K562 (cell line): ENCODE results near the gene LSS. TPM values are rescaled to one million over a fixed set of nuclear protein-coding genes. Genes with fewer than 3 reads are reported as not detected.

ENCODE experiments used
- ATAC-seq: fragments of 200-7000 bp; cut with Tn5 transposase; 3 replicates; pipeline ENCODE4 v1.9.1; 2020; ENCODE audit warnings: moderate library complexity
- BruUV-seq: library from RNA; stranded (reverse); fragments of 400-500 nt; replicated peaks from 2 replicates; lab custom pipeline; 2021; lab: Mats Ljungman, UMichigan
- CTCF ChIA-PET: fragments of 300-600 bp; formaldehyde crosslinking; extraction: SDS; loops from one replicate; lab custom pipeline; 2021; ENCODE audit warnings: low intra/inter-chr PET ratio; lab: Yijun Ruan, JAX
- POLR2A ChIA-PET: fragments of 300-600, 350-650 bp; sonication (Branson Sonifier 250); formaldehyde crosslinking; extraction: SDS; loops from one replicate; lab custom pipeline; 2021; ENCODE audit warnings: antibody characterized with exemption, inconsistent platforms; lab: Yijun Ruan, JAX
- DNase-seq, 4 experiments: peaks; one replicate each; pipeline versions ENCODE4 v3.0.0 to v3.0.0-alpha.2; 2011 to 2018; ENCODE audit warnings: low spot score in 3 of 4, mixed read lengths in 3 of 4; ENCODE audit errors: extremely low read depth in 1 of 4
- FAIRE-seq: peaks from 2 replicates; lab custom pipeline; 2011; peaks lifted over from hg19 to GRCh38; lab: Jason Lieb, UNC
- H2AFZ ChIP-seq: 2 replicates; pipeline ENCODE4 v1.6.0; 2011; ENCODE audit warnings: low read depth, low read length, control low read depth, inconsistent platforms
- H3K27ac ChIP-seq: fragments of 200-600 bp; 3 replicates; pipeline ENCODE4 v1.8.0; 2011; ENCODE audit warnings: low read depth, mild to moderate bottlenecking, control low read depth, inconsistent platforms, low read length, moderate library complexity, mixed read lengths; ENCODE audit errors: extremely low read depth
- H3K27me3 ChIP-seq, 2 experiments: fragments of 300-600 bp in 1 of 2; 2 replicates in 1 of 2; 3 replicates in 1 of 2; pipeline versions ENCODE4 v1.6.0 to v1.8.0; 2011; ENCODE audit warnings: inconsistent platforms in 2 of 2, low read length in 2 of 2, mild to moderate bottlenecking in 1 of 2, mixed read lengths in 1 of 2, moderate library complexity in 1 of 2; ENCODE audit not compliant: control insufficient read depth in 2 of 2, insufficient read depth in 2 of 2
- H3K36me3 ChIP-seq: fragments of 300-600 bp; 3 replicates; pipeline ENCODE4 v1.8.0; 2011; ENCODE audit warnings: mild to moderate bottlenecking, low read length, inconsistent platforms; ENCODE audit not compliant: control insufficient read depth, insufficient read depth
- H3K4me1 ChIP-seq, 2 experiments: fragments of 200-600 bp in 1 of 2; replicated peaks in 1 of 2; 2 replicates in 1 of 2; 3 replicates in 1 of 2; pipeline versions ENCODE4 v1.5.1 to v1.8.0; 2011; ENCODE audit warnings: inconsistent platforms in 2 of 2, low read length in 2 of 2, mild to moderate bottlenecking in 1 of 2, mixed read lengths in 1 of 2, moderate library complexity in 1 of 2; ENCODE audit not compliant: control insufficient read depth in 2 of 2, insufficient read depth in 2 of 2
- H3K4me2 ChIP-seq: 2 replicates; pipeline ENCODE4 v1.6.1; 2011; ENCODE audit warnings: low read length, control low read depth, inconsistent platforms, mixed read lengths; ENCODE audit not compliant: insufficient read depth
- H3K4me3 ChIP-seq: fragments of 200-600 bp; sonication (generic), shearing (Covaris generic); 2 replicates; pipeline ENCODE4 v1.5.1; 2016; ENCODE audit warnings: control low read depth, inconsistent platforms
- H3K79me2 ChIP-seq: fragments of 200-600 bp; 3 replicates; pipeline ENCODE4 v1.8.0; 2011; ENCODE audit warnings: low read length, inconsistent platforms; ENCODE audit not compliant: control insufficient read depth, insufficient read depth
- H3K9ac ChIP-seq, 2 experiments: 2 replicates each; pipeline versions ENCODE4 v1.6.0 to v1.6.1; 2011; ENCODE audit warnings: low read depth in 2 of 2, low read length in 2 of 2, control low read depth in 1 of 2, inconsistent platforms in 1 of 2, mild to moderate bottlenecking in 1 of 2, mixed read lengths in 1 of 2; ENCODE audit not compliant: insufficient read depth in 1 of 2
- H3K9me1 ChIP-seq: one replicate; pipeline ENCODE4 v1.6.0; 2011; ENCODE audit warnings: inconsistent platforms, mild to moderate bottlenecking, low read length, moderate library complexity; ENCODE audit not compliant: control insufficient read depth, insufficient read depth
- H3K9me3 ChIP-seq: replicated peaks from 2 replicates; pipeline ENCODE4 v1.5.1; 2011; ENCODE audit warnings: low read depth, low read length, inconsistent platforms; ENCODE audit not compliant: control insufficient read depth, insufficient read depth
- H4K20me1 ChIP-seq: replicated peaks from 2 replicates; pipeline ENCODE4 v1.6.1; 2011; ENCODE audit warnings: low read length, inconsistent platforms, mixed read lengths; ENCODE audit not compliant: control insufficient read depth, insufficient read depth
- E2F4 ChIP-seq: sonication (generic); formaldehyde crosslinking; IDR thresholded peaks from 2 replicates; pipeline ENCODE4 v1.8.0; 2022; ENCODE audit warnings: mild to moderate bottlenecking, low read depth, missing genetic modification reagents
- LCOR ChIP-seq: sonication (generic); formaldehyde crosslinking; IDR thresholded peaks from 2 replicates; pipeline ENCODE4 v1.8.0; 2022; ENCODE audit warnings: mild to moderate bottlenecking, missing genetic modification reagents
- MEIS2 ChIP-seq: fragments of 450-650 bp; IDR thresholded peaks from 2 replicates; pipeline ENCODE4 v1.6.1; 2014; ENCODE audit warnings: mild to moderate bottlenecking; ENCODE audit not compliant: partially characterized antibody
- NEUROD1 ChIP-seq: fragments of 150-350 bp; IDR thresholded peaks from 2 replicates; pipeline ENCODE4 v1.6.1; 2014; ENCODE audit warnings: borderline replicate concordance, low read length, low read depth; ENCODE audit not compliant: partially characterized antibody
- SNIP1 ChIP-seq: fragments of 450-650 bp; IDR thresholded peaks from 2 replicates; pipeline ENCODE4 v1.7.1; 2017; ENCODE audit warnings: low read depth, mild to moderate bottlenecking
- ZBTB40 ChIP-seq, 2 experiments: fragments of 450-650 bp in 1 of 2; sonication (generic) in 1 of 2; formaldehyde crosslinking in 1 of 2; IDR thresholded peaks; 2 replicates each; pipeline versions ENCODE4 v1.7.1 to v1.9.0; 2016 to 2022; ENCODE audit warnings: inconsistent platforms in 1 of 2, mild to moderate bottlenecking in 1 of 2, missing genetic modification reagents in 1 of 2
- ZNF592 ChIP-seq: fragments of 450-650 bp; IDR thresholded peaks from 2 replicates; pipeline ENCODE4 v1.6.1; 2017; ENCODE audit warnings: antibody characterized with exemption, mild to moderate bottlenecking
- WGBS: fragments of 100-300 bp; shearing (Covaris generic); methylation state at CpG from one replicate; pipeline ENCODE4 v1.1.6; 2016; ENCODE audit warnings: low coverage, mixed read lengths; ENCODE audit not compliant: insufficient coverage; ENCODE audit errors: missing lambda C conversion rate; 5-methylcytosine and 5-hydroxymethylcytosine counted together
- in situ Hi-C: fragments of 300-500 bp; cut with MboI; formaldehyde crosslinking; loops from 4 replicates; pipeline ENCODE4 v1.15.0; 2018; ENCODE audit warnings: inconsistent platforms, mixed read lengths
- intact Hi-C: fragments of 100-400 bp; cut with micrococcal nuclease; formaldehyde crosslinking; loops from 2 replicates; pipeline ENCODE4 v1.14.2; 2022
- polyA plus RNA-seq, 8 experiments: library from polyadenylated mRNA; depleted of rRNA in 4 of 8; stranded (reverse) in 5 of 8; unstranded in 3 of 8; fragments of >200 nt; fragmentation: Nextera tagmentation in 2 of 8; fragmentation: Illumina TruSeq in 1 of 8; extraction: Ambion mirVana in 2 of 8; extraction: Trizol in 1 of 8; gene quantifications; 2 replicates each; pipeline versions ENCODE4 v1.2.1 to v1.2.3, GENCODE V29; 2011 to 2014; ENCODE audit warnings: inconsistent platforms in 1 of 8, missing spikeins in 1 of 8
- total RNA-seq, 7 experiments: library from RNA; depleted of rRNA in 6 of 7; stranded (reverse); fragments of >200 nt in 6 of 7; fragmentation: Illumina TruSeq in 2 of 7; extraction: Trizol in 2 of 7; gene quantifications; 2 replicates each; pipeline versions ENCODE4 v1.2.1 to v1.2.3, GENCODE V29; 2011 to 2021; ENCODE audit warnings: low replicate concordance in 1 of 7

The LSS gene
- total and polyA plus RNA-seq, 9 of the 15 experiments (the other 6 are each of a cell fraction or from before 2014, with no cell fraction given): 2.2 to 89.5 (median 37.4) TPM

GRCh38 chr21:46163380-46163779, 65.2 kb downstream of the LSS start:
- ATAC-seq: no peak
- H3K4me2 ChIP-seq: no peak overlapping the region
- peak; percentile 29 for FAIRE-seq
- peaks cover 0 to 21% of the 10 kb centered on the region in 2 experiments; a peak in 1 of 5 replicates for H3K4me1 ChIP-seq
- no TSS peak for BruUV-seq
- H3K27me3 ChIP-seq: no peaks in the 10 kb centered on the region
- no peak for DNase-seq
- peaks cover 13% of the 10 kb centered on the region; the same call in 1 of the 3 replicates for H3K79me2 ChIP-seq
- in situ Hi-C loops (no loop called here), intact Hi-C loops (no loop called here)
- H3K4me3 ChIP-seq: no peak overlapping the region
- H4K20me1 ChIP-seq: no peaks in the 10 kb centered on the region; the same call in 1 of the 2 replicates
- no peak overlapping the region for H3K27ac ChIP-seq
- CTCF ChIA-PET: no interaction called here
- no peak overlapping the region for H2AFZ ChIP-seq
- no peaks in the 10 kb centered on the region for H3K9me1 ChIP-seq
- H3K36me3 ChIP-seq: peaks cover 58% of the 10 kb centered on the region; the same call in 2 of the 3 replicates
- H3K9me3 ChIP-seq: peaks cover 15% of the 10 kb centered on the region
- 92% methylated on average over 4 of the region's 4 CpGs for WGBS
- H3K9ac ChIP-seq: no peak overlapping the region
- POLR2A ChIA-PET: no interaction called here
- TF ChIP-seq LCOR (CRISPR knock-in tag) (no peak), ZBTB40 (IDR thresholded peaks at IDR 0.05) (no peak), ZBTB40 (CRISPR knock-in tag; IDR thresholded peaks at IDR 0.05) (no peak), SNIP1 (no peak), ZNF592 (no peak), E2F4 (no peak), MEIS2 (no peak), NEUROD1 (no peak)
